Measurements from ENCODE around the gene COL18A1. TPM values are rescaled to one million over a fixed set of nuclear protein-coding genes. Genes with fewer than 3 reads are reported as not detected.

COL18A1 gene
- total and polyA plus RNA-seq, 9 of the 15 experiments (the other 6 are each of a cell fraction or from before 2014, with no cell fraction given) = 0.14 to 16.4 (median 2.0) TPM

GRCh38 chr21:45410865-45411809 is 6.2 kb downstream of the COL18A1 start (continued):
- TF ChIP-seq E2F8 (IDR thresholded peaks at IDR 0.05; ENCODE audit: low read depth, partially characterized antibody) (no peak), MNT (conservative IDR thresholded peaks at IDR 0.05) (peak in 1 of 2 experiments; percentile 78; a peak in 3 of 4 replicates), ZNF644 (tag; IDR thresholded peaks at IDR 0.05; ENCODE audit: low read depth) (peak; percentile 92; the same call in 1 of the 2 replicates), MYC (IDR thresholded peaks at IDR 0.05; ENCODE audit: low read depth, low read length) (peak; percentile 87), MYC (CRISPR knock-in tag; IDR thresholded peaks at IDR 0.05; ENCODE audit: borderline replicate concordance, low read depth) (no peak), FOXK2 (conservative IDR thresholded peaks at IDR 0.05 in 1 of 2, IDR thresholded peaks at IDR 0.05 in 1 of 2; ENCODE audit: low read depth in 2 of 2) (no peak), HCFC1 (IDR thresholded peaks at IDR 0.05; ENCODE audit: low read depth, low read length) (no peak), SIN3A (IDR thresholded peaks at IDR 0.05; ENCODE audit: borderline replicate concordance in 2 of 2, control insufficient read depth in 1 of 2, low read depth in 2 of 2, low read length in 2 of 2) (no peak), PRMT5 (CRISPR knock-in tag; IDR thresholded peaks at IDR 0.05) (no peak), TSC22D4 (tag; IDR thresholded peaks at IDR 0.05) (no peak), SMAD4 (CRISPR knock-in tag; conservative IDR thresholded peaks at IDR 0.05) (peak; percentile 99), ZNF197 (CRISPR knock-in tag; IDR thresholded peaks at IDR 0.05; ENCODE audit: low read depth) (peak; percentile 94), POLR2B (IDR thresholded peaks at IDR 0.05; ENCODE audit: low read depth, partially characterized antibody) (no peak), ZNF778 (CRISPR knock-in tag; IDR thresholded peaks at IDR 0.05) (no peak), GTF2E2 (tag; IDR thresholded peaks at IDR 0.05) (no peak), MTA1 (IDR thresholded peaks at IDR 0.05; ENCODE audit: borderline replicate concordance) (no peak; the same call in none of the 2 replicates)
- TF ChIP-seq, protein P1, sequence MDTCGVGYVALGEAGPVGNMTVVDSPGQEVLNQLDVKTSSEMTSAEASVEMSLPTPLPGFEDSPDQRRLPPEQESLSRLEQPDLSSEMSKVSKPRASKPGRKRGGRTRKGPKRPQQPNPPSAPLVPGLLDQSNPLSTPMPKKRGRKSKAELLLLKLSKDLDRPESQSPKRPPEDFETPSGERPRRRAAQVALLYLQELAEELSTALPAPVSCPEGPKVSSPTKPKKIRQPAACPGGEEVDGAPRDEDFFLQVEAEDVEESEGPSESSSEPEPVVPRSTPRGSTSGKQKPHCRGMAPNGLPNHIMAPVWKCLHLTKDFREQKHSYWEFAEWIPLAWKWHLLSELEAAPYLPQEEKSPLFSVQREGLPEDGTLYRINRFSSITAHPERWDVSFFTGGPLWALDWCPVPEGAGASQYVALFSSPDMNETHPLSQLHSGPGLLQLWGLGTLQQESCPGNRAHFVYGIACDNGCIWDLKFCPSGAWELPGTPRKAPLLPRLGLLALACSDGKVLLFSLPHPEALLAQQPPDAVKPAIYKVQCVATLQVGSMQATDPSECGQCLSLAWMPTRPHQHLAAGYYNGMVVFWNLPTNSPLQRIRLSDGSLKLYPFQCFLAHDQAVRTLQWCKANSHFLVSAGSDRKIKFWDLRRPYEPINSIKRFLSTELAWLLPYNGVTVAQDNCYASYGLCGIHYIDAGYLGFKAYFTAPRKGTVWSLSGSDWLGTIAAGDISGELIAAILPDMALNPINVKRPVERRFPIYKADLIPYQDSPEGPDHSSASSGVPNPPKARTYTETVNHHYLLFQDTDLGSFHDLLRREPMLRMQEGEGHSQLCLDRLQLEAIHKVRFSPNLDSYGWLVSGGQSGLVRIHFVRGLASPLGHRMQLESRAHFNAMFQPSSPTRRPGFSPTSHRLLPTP (IDR thresholded peaks at IDR 0.05; ENCODE audit: borderline replicate concordance, extremely low read depth, insufficient read length) = no peak
- TF ChIP-seq, protein P2, sequence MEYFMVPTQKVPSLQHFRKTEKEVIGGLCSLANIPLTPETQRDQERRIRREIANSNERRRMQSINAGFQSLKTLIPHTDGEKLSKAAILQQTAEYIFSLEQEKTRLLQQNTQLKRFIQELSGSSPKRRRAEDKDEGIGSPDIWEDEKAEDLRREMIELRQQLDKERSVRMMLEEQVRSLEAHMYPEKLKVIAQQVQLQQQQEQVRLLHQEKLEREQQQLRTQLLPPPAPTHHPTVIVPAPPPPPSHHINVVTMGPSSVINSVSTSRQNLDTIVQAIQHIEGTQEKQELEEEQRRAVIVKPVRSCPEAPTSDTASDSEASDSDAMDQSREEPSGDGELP (CRISPR knock-in tag; IDR thresholded peaks at IDR 0.05; ENCODE audit: borderline replicate concordance) = peak; percentile 92
